Neural cell (in vitro differentiated cells): Measurements from ENCODE around the gene PGRMC2. TPM values are rescaled to one million over a fixed set of nuclear protein-coding genes. Genes with fewer than 3 reads are reported as not detected.

Source experiments
- H2AFZ ChIP-seq: fragments of 200-600, 300-800 bp; sonication (generic), shearing (Covaris generic); 2 replicates; pipeline ENCODE4 v1.6.0; 2014; ENCODE audit warnings: low read depth, mild to moderate bottlenecking, antibody characterized with exemption, low read length, moderate library complexity
- H3F3A ChIP-seq: fragments of 200-600 bp; shearing (Covaris generic); 2 replicates; pipeline ENCODE4 v1.6.1; 2016; ENCODE audit warnings: mild to moderate bottlenecking, moderate library complexity, mixed read lengths, antibody characterized with exemption, low read length; ENCODE audit not compliant: insufficient read depth, poor library complexity, severe bottlenecking
- H3K27ac ChIP-seq: fragments of 200-600, 300-800 bp; sonication (generic), shearing (Covaris generic); 2 replicates; pipeline ENCODE4 v1.5.1; 2014; ENCODE audit warnings: mild to moderate bottlenecking, low read length, moderate library complexity
- H3K27me3 ChIP-seq: fragments of 300-800, 200-600 bp; sonication (generic), shearing (Covaris generic); 2 replicates; pipeline ENCODE4 v1.6.0; 2014; ENCODE audit warnings: mild to moderate bottlenecking, low read depth, low read length, moderate library complexity; ENCODE audit not compliant: insufficient read depth
- H3K36me3 ChIP-seq: fragments of 300-800, 200-600 bp; sonication (generic), shearing (Covaris generic); 2 replicates; pipeline ENCODE4 v1.5.1; 2014; ENCODE audit warnings: mild to moderate bottlenecking, antibody characterized with exemption, low read length, moderate library complexity; ENCODE audit not compliant: insufficient read depth
- H3K4me2 ChIP-seq: fragments of 300-800, 200-600 bp; sonication (generic), shearing (Covaris generic); 2 replicates; pipeline ENCODE4 v1.6.0; 2014; ENCODE audit warnings: mild to moderate bottlenecking, low read length
- H3K4me3 ChIP-seq: fragments of 300-800, 200-600 bp; sonication (generic), shearing (Covaris generic); 2 replicates; pipeline ENCODE4 v1.5.1; 2014; ENCODE audit warnings: mild to moderate bottlenecking, low read length, moderate library complexity
- H3K79me2 ChIP-seq: fragments of 200-600 bp; shearing (Covaris generic); replicated peaks from 2 replicates; pipeline ENCODE4 v1.6.0; 2014; ENCODE audit warnings: mild to moderate bottlenecking, low read length, moderate library complexity; ENCODE audit not compliant: insufficient read depth
- H3K9ac ChIP-seq: fragments of 300-800, 200-600 bp; sonication (generic), shearing (Covaris generic); 2 replicates; pipeline ENCODE4 v1.6.1; 2016; ENCODE audit warnings: mild to moderate bottlenecking, low read length, mixed read lengths
- H3K9me2 ChIP-seq: fragments of 200-600 bp; shearing (Covaris generic); 2 replicates; pipeline ENCODE4 v1.6.1; 2016; ENCODE audit warnings: mild to moderate bottlenecking, low read length, mixed read lengths; ENCODE audit not compliant: insufficient read depth
- H3K9me3 ChIP-seq: fragments of 200-600, 300-800 bp; sonication (generic), shearing (Covaris generic); 2 replicates; pipeline ENCODE4 v1.6.1; 2016; ENCODE audit warnings: mild to moderate bottlenecking, mixed run types, low read length, moderate library complexity, mixed read lengths
- H4K20me1 ChIP-seq: fragments of 200-600 bp; shearing (Covaris generic); 2 replicates; pipeline ENCODE4 v1.6.1; 2016; ENCODE audit warnings: mild to moderate bottlenecking, mixed run types; ENCODE audit not compliant: insufficient read depth
- EP300 ChIP-seq: fragments of 450-650 bp; conservative IDR thresholded peaks from 2 replicates; pipeline ENCODE4 v1.6.1; 2014; ENCODE audit warnings: antibody characterized with exemption, mild to moderate bottlenecking, moderate library complexity; ENCODE audit not compliant: poor library complexity, severe bottlenecking
- EZH2 ChIP-seq: fragments of 200-600, 300-800 bp; shearing (Covaris generic), sonication (generic); IDR thresholded peaks from 2 replicates; pipeline ENCODE4 v1.6.1; 2014; ENCODE audit warnings: antibody characterized with exemption, low read length, borderline replicate concordance, mild to moderate bottlenecking; ENCODE audit not compliant: insufficient read depth, poor library complexity, severe bottlenecking
- MXI1 ChIP-seq: fragments of 450-650 bp; conservative IDR thresholded peaks from 2 replicates; pipeline ENCODE4 v1.6.1; 2014; ENCODE audit warnings: antibody characterized with exemption, mild to moderate bottlenecking; ENCODE audit not compliant: poor library complexity, severe bottlenecking
- POLR2AphosphoS5 ChIP-seq: IDR thresholded peaks from 2 replicates; pipeline ENCODE4 v1.6.1; 2012
- RAD21 ChIP-seq: fragments of 450-650 bp; conservative IDR thresholded peaks from 2 replicates; pipeline ENCODE4 v1.6.1; 2014; ENCODE audit warnings: antibody characterized with exemption, mild to moderate bottlenecking, moderate library complexity
- SMC3 ChIP-seq: fragments of 450-650 bp; conservative IDR thresholded peaks from 2 replicates; pipeline ENCODE4 v1.6.1; 2014; ENCODE audit warnings: antibody characterized with exemption, mild to moderate bottlenecking, moderate library complexity; ENCODE audit not compliant: poor library complexity
- TAF1 ChIP-seq: IDR thresholded peaks from 2 replicates; pipeline ENCODE4 v1.6.1; 2012; ENCODE audit warnings: low read depth
- polyA plus RNA-seq: library from polyadenylated mRNA; depleted of rRNA; stranded (reverse); fragments of >200 nt; gene quantifications from 2 replicates; pipeline ENCODE4 v1.2.3, GENCODE V29; 2014
- TF ChIP-seq, protein P1 (sequence below): IDR thresholded peaks from 2 replicates; pipeline ENCODE4 v1.6.1; 2012; ENCODE audit warnings: borderline replicate concordance
- TF ChIP-seq, protein P2 (sequence below): fragments of 450-650 bp; IDR thresholded peaks from 2 replicates; pipeline ENCODE4 v1.5.1; 2014; ENCODE audit warnings: antibody characterized with exemption, mild to moderate bottlenecking, moderate library complexity; ENCODE audit not compliant: poor library complexity, severe bottlenecking

Gene PGRMC2
- polyA plus RNA-seq, 1 donor from 2014 or later = 16.5 TPM

DNA sequence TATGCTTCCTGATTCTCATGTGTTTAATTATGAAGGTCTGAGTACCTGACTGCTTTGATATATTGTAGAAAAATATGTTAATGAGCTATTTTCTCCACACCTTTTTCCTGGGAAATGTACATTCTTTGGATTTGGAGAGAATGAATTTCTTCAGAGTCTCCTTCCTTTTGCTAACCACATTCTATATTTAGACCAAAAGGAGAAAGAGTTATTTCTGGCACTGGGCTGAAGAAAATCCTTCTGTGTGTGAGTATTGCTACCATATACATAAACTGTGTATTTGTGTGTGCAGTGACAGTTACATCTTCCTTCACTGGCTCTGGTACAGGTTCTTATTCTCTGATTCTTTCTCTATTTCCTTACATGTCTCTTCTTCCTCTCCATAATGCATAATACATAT lies 44.5 kb upstream of the PGRMC2 start:
- Histone ChIP-seq H3K4me3 (no peak overlapping the region), H3K79me2 (no peaks in the 10 kb centered on the region), H3F3A (no peaks in the 10 kb centered on the region), H3K27ac (no peak overlapping the region), H3K36me3 (no peaks in the 10 kb centered on the region), H2AFZ (no peak overlapping the region), H4K20me1 (no peaks in the 10 kb centered on the region), H3K9ac (no peak overlapping the region), H3K4me2 (no peak overlapping the region), H3K27me3 (no peaks in the 10 kb centered on the region), H3K9me3 (no peaks in the 10 kb centered on the region), H3K9me2 (no peaks in the 10 kb centered on the region)
- TF ChIP-seq EP300 (no peak), POLR2AphosphoS5 (no peak), MXI1 (no peak), SMC3 (no peak), EZH2 (no peak)

DNA sequence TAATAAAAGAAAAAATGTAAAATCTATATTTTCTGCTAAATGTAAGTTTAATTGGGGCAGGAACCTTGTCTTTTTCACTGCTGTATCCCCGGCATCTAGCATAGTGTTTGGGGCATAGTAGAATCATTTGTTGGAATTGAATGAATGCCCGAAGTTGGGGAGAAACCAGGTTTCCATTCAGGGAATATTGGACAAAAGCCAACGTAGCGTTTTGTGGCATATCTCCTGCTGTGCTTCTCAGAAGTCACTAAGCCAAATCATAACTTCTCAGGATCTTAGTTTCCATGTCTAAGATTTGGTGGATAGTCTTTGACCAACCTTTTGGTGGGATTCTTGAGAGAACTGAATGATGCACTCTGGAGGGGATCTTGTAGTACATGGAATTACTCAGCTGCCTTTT lies 42.0 kb upstream of the PGRMC2 start:
- H3K27me3 ChIP-seq = no peaks in the 10 kb centered on the region
- no peak overlapping the region for H3K27ac ChIP-seq
- H3K79me2 ChIP-seq = no peaks in the 10 kb centered on the region
- no peaks in the 10 kb centered on the region for H3K9me3 ChIP-seq
- H4K20me1 ChIP-seq = no peaks in the 10 kb centered on the region
- no peaks in the 10 kb centered on the region for H3K9me2 ChIP-seq
- no peaks in the 10 kb centered on the region for H3F3A ChIP-seq
- H3K4me3 ChIP-seq = no peak overlapping the region
- H3K4me2 ChIP-seq = no peak overlapping the region
- no peaks in the 10 kb centered on the region for H3K36me3 ChIP-seq
- TF ChIP-seq POLR2AphosphoS5 (no peak), RAD21 (no peak), EP300 (no peak), EZH2 (no peak), SMC3 (no peak), TAF1 (no peak), MXI1 (no peak)
- TF ChIP-seq, protein P1, sequence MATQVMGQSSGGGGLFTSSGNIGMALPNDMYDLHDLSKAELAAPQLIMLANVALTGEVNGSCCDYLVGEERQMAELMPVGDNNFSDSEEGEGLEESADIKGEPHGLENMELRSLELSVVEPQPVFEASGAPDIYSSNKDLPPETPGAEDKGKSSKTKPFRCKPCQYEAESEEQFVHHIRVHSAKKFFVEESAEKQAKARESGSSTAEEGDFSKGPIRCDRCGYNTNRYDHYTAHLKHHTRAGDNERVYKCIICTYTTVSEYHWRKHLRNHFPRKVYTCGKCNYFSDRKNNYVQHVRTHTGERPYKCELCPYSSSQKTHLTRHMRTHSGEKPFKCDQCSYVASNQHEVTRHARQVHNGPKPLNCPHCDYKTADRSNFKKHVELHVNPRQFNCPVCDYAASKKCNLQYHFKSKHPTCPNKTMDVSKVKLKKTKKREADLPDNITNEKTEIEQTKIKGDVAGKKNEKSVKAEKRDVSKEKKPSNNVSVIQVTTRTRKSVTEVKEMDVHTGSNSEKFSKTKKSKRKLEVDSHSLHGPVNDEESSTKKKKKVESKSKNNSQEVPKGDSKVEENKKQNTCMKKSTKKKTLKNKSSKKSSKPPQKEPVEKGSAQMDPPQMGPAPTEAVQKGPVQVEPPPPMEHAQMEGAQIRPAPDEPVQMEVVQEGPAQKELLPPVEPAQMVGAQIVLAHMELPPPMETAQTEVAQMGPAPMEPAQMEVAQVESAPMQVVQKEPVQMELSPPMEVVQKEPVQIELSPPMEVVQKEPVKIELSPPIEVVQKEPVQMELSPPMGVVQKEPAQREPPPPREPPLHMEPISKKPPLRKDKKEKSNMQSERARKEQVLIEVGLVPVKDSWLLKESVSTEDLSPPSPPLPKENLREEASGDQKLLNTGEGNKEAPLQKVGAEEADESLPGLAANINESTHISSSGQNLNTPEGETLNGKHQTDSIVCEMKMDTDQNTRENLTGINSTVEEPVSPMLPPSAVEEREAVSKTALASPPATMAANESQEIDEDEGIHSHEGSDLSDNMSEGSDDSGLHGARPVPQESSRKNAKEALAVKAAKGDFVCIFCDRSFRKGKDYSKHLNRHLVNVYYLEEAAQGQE = no peak
- TF ChIP-seq, protein P2, sequence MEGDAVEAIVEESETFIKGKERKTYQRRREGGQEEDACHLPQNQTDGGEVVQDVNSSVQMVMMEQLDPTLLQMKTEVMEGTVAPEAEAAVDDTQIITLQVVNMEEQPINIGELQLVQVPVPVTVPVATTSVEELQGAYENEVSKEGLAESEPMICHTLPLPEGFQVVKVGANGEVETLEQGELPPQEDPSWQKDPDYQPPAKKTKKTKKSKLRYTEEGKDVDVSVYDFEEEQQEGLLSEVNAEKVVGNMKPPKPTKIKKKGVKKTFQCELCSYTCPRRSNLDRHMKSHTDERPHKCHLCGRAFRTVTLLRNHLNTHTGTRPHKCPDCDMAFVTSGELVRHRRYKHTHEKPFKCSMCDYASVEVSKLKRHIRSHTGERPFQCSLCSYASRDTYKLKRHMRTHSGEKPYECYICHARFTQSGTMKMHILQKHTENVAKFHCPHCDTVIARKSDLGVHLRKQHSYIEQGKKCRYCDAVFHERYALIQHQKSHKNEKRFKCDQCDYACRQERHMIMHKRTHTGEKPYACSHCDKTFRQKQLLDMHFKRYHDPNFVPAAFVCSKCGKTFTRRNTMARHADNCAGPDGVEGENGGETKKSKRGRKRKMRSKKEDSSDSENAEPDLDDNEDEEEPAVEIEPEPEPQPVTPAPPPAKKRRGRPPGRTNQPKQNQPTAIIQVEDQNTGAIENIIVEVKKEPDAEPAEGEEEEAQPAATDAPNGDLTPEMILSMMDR = no peak
- H2AFZ ChIP-seq = no peak overlapping the region
- H3K9ac ChIP-seq = no peak overlapping the region

DNA sequence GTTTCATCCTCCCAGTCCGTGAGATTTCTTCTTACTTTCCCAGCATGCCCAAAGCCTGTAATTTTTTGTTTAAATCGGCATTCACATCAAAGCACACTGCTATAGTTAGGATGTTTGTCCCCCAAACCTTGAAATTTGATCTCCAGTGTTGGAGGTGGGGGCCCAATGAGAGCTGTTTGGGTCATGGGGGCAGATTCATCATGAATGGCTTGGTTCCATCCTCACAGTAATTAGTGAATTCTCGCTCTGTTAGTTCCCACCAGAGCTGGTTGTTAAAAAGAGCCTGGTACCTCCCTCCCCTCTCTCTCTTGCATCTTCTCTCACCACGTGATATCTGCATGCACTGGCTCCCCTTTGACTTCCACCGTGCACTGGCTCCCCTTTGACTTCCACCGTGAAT lies 40.5 kb upstream of the PGRMC2 start:
- H4K20me1 ChIP-seq = no peaks in the 10 kb centered on the region
- no peaks in the 10 kb centered on the region for H3K36me3 ChIP-seq
- no peak overlapping the region for H3K4me3 ChIP-seq
- TF ChIP-seq, protein P2 = no peak
- TF ChIP-seq EZH2 = no peak
- no peak for TF ChIP-seq POLR2AphosphoS5
- TF ChIP-seq, protein P1 = no peak
- TF ChIP-seq RAD21 = no peak
- TF ChIP-seq SMC3 = no peak
- TF ChIP-seq MXI1 = no peak
- no peak for TF ChIP-seq EP300
- no peak for TF ChIP-seq TAF1
- no peak overlapping the region for H3K27ac ChIP-seq
- no peaks in the 10 kb centered on the region for H3K79me2 ChIP-seq
- H3F3A ChIP-seq = no peaks in the 10 kb centered on the region
- no peak overlapping the region for H2AFZ ChIP-seq
- H3K4me2 ChIP-seq = no peak overlapping the region
- H3K9ac ChIP-seq = no peak overlapping the region
- no peaks in the 10 kb centered on the region for H3K9me2 ChIP-seq
- no peaks in the 10 kb centered on the region for H3K27me3 ChIP-seq
- no peaks in the 10 kb centered on the region for H3K9me3 ChIP-seq
